OCI-LY3 (cell line): ENCODE results near the gene ELL2.

Experiments used
- H2AFZ ChIP-seq: fragments of 200-600, 300-600 bp; shearing (Covaris generic); 2 replicates; pipeline ENCODE4 v1.6.0; 2014; ENCODE audit warnings: antibody characterized with exemption, low read depth, low read length
- H3K27ac ChIP-seq: fragments of 200-600, 300-600 bp; sonication (generic); 2 replicates; pipeline ENCODE4 v1.5.1; 2014; ENCODE audit warnings: mild to moderate bottlenecking, low read length, moderate library complexity, mixed read lengths
- H3K27me3 ChIP-seq: fragments of 200-600, 300-600 bp; sonication (generic); 2 replicates; pipeline ENCODE4 v1.6.1; 2014; ENCODE audit warnings: low read depth, low read length, mixed read lengths
- H3K36me3 ChIP-seq: fragments of 200-600, 300-600 bp; sonication (generic); replicated peaks from 2 replicates; pipeline ENCODE3; 2014; ENCODE audit warnings: low read depth, low read length, mixed read lengths
- H3K4me1 ChIP-seq: fragments of 300-600, 200-600 bp; sonication (generic); 2 replicates; pipeline ENCODE4 v1.6.1; 2014; ENCODE audit warnings: low read length, mixed read lengths
- H3K4me2 ChIP-seq: fragments of 200-600, 300-600 bp; sonication (generic); 2 replicates; pipeline ENCODE4 v1.6.1; 2014; ENCODE audit warnings: low read length, mixed read lengths
- H3K4me3 ChIP-seq: fragments of 300-600, 200-600 bp; sonication (generic); 2 replicates; pipeline ENCODE4 v1.5.1; 2014; ENCODE audit warnings: antibody characterized with exemption, mild to moderate bottlenecking, low read length, moderate library complexity
- H3K79me2 ChIP-seq: fragments of 300-600, 200-600 bp; shearing (Covaris generic); 2 replicates; pipeline ENCODE4 v1.6.1; 2014; ENCODE audit warnings: mild to moderate bottlenecking, low read length, mixed read lengths
- H3K9ac ChIP-seq: fragments of 300-600, 200-600 bp; shearing (Covaris generic); 2 replicates; pipeline ENCODE4 v1.6.0; 2014; ENCODE audit warnings: mild to moderate bottlenecking, low read length, moderate library complexity
- H3K9me3 ChIP-seq: fragments of 200-600, 300-600 bp; shearing (Covaris generic); 2 replicates; pipeline ENCODE4 v1.6.1; 2014; ENCODE audit warnings: low read length, mixed read lengths; ENCODE audit not compliant: insufficient read depth
- H4K20me1 ChIP-seq: fragments of 200-600, 300-600 bp; sonication (generic); 2 replicates; pipeline ENCODE4 v1.6.1; 2016; ENCODE audit warnings: low read length, mixed read lengths; ENCODE audit not compliant: insufficient read depth
- EZH2phosphoT487 ChIP-seq: fragments of 200-600 bp; shearing (Covaris generic); IDR thresholded peaks from 2 replicates; pipeline ENCODE4 v1.6.1; 2018; ENCODE audit warnings: antibody characterized with exemption, mixed run types, low read depth
- TF ChIP-seq, protein P1 (sequence below): fragments of 200-600, 300-600 bp; sonication (generic); IDR thresholded peaks from 2 replicates; pipeline ENCODE4 v1.5.1; 2014; ENCODE audit warnings: antibody characterized with exemption, low read length, low read depth

Gene ELL2

DNA sequence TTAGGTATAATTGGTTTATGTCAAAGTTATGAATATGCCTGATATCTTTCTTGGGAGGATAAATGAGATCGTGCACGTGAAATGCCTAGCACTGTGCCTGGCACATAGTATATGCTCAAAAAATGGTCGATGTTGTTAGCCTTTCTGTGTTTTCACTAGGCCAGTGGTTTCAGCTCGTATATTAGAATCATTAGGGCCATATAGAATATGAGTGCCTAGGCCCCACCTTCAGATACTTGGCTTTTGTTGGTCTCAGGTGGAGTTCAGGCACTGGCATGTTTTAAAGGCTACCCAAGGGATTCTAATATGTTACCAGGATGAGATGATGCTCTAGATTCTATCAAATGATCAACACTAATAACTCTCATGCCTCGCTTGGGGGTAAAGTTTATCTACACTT lies 56.8 kb downstream of the ELL2 start:
- Histone ChIP-seq H4K20me1 (no peaks in the 10 kb centered on the region; the same call in 1 of the 2 replicates), H3K27me3 (no peaks in the 10 kb centered on the region), H3K36me3 (no peaks in the 10 kb centered on the region), H3K27ac (no peak overlapping the region), H3K4me3 (no peak overlapping the region), H3K9ac (no peak overlapping the region), H2AFZ (no peak overlapping the region), H3K79me2 (no peaks in the 10 kb centered on the region), H3K4me2 (no peak overlapping the region), H3K9me3 (no peaks in the 10 kb centered on the region), H3K4me1 (no peaks in the 10 kb centered on the region)
- no peak for TF ChIP-seq EZH2phosphoT487
- TF ChIP-seq, protein P1, sequence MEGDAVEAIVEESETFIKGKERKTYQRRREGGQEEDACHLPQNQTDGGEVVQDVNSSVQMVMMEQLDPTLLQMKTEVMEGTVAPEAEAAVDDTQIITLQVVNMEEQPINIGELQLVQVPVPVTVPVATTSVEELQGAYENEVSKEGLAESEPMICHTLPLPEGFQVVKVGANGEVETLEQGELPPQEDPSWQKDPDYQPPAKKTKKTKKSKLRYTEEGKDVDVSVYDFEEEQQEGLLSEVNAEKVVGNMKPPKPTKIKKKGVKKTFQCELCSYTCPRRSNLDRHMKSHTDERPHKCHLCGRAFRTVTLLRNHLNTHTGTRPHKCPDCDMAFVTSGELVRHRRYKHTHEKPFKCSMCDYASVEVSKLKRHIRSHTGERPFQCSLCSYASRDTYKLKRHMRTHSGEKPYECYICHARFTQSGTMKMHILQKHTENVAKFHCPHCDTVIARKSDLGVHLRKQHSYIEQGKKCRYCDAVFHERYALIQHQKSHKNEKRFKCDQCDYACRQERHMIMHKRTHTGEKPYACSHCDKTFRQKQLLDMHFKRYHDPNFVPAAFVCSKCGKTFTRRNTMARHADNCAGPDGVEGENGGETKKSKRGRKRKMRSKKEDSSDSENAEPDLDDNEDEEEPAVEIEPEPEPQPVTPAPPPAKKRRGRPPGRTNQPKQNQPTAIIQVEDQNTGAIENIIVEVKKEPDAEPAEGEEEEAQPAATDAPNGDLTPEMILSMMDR: no peak

DNA sequence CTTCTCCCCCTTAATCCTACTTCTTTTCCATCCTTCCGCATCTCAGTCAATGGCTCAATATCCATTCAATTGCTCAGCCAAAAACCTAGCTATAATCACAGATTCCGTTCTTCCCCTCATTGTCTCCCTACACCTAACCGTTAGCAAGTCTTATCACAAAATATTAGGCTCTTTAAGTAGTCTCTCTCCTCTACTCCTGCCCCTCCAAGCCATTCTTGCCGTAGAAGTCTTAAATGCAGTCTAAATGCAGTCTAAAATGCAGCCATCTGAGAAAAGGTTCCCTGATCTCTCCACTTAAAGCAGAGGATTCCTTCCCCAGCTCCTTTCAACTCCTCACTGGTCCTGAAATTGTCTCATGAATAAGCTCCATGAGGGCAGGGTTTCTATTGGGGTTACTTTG lies 57.8 kb downstream of the ELL2 start:
- Histone ChIP-seq H4K20me1 (no peaks in the 10 kb centered on the region; the same call in 1 of the 2 replicates), H3K27ac (no peak overlapping the region), H3K4me2 (no peak overlapping the region), H3K4me1 (no peaks in the 10 kb centered on the region), H2AFZ (no peak overlapping the region), H3K27me3 (no peaks in the 10 kb centered on the region), H3K79me2 (no peaks in the 10 kb centered on the region), H3K9ac (no peak overlapping the region), H3K4me3 (no peak overlapping the region), H3K9me3 (no peaks in the 10 kb centered on the region), H3K36me3 (no peaks in the 10 kb centered on the region)
- TF ChIP-seq, protein P1: no peak
- no peak for TF ChIP-seq EZH2phosphoT487

DNA sequence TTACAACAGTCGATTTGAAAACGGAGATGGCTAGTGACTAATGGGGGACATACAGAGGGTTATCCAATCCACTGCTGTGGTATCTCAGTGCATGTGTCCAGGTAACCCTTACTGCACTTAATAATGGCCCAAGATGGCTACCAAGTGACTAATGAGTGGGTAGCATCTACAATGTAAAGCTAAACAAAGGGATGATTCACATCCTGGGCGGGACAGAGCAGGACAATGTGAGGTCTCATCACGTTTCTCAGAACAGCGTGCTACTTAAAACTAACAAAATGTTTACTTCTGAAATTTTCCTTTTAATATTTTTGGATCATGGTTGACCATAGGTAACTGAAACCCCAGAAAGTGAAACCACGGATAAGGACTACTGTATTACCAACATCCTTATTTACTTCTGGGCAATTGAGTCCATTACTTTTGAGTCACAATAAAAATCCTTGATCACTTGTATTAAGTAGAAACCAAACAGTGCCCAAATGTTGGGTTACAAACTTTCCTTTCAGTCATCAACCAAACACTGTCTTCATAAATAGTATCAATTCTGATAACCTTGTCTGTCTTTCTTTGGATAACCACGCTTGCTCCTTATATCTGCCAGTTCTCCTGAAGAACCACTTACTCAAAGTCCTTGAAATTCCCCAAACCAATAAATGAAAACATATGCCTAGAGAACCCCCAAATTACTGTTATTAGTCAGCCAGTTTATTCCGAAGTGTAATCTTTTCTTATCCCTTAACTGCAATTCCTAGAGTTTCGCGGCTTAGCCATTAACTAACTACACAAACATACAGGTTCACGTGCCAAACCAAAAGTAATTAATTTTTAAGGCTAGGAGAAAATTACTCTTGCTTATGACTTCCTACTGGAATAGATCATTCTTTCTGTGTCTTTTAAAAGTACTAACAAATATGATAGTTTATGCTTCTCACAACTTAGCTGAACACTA lies 59.7 kb downstream of the ELL2 start:
- Histone ChIP-seq H3K27me3 (no peaks in the 10 kb centered on the region), H3K27ac (no peak overlapping the region), H3K36me3 (peaks cover 2% of the 10 kb centered on the region), H4K20me1 (no peaks in the 10 kb centered on the region; the same call in 1 of the 2 replicates), H2AFZ (no peak overlapping the region), H3K9me3 (no peaks in the 10 kb centered on the region), H3K4me2 (no peak overlapping the region), H3K79me2 (no peaks in the 10 kb centered on the region), H3K4me1 (no peaks in the 10 kb centered on the region), H3K4me3 (no peak overlapping the region), H3K9ac (no peak overlapping the region)
- TF ChIP-seq, protein P1: no peak
- TF ChIP-seq EZH2phosphoT487: no peak

- no peak overlapping the region for H2AFZ ChIP-seq
- H3K4me2 ChIP-seq: no peak overlapping the region
- peaks cover 2% of the 10 kb centered on the region for H3K36me3 ChIP-seq
- H3K79me2 ChIP-seq: no peaks in the 10 kb centered on the region
- no peaks in the 10 kb centered on the region for H3K9me3 ChIP-seq
- H3K27me3 ChIP-seq: no peaks in the 10 kb centered on the region
- H3K27ac ChIP-seq: no peak overlapping the region
- H3K4me3 ChIP-seq: no peak overlapping the region
- H4K20me1 ChIP-seq: no peaks in the 10 kb centered on the region; the same call in 1 of the 2 replicates
- H3K9ac ChIP-seq: no peak overlapping the region
- no peaks in the 10 kb centered on the region for H3K4me1 ChIP-seq
- TF ChIP-seq, protein P1: no peak
- TF ChIP-seq EZH2phosphoT487: no peak
These were observed 61.2 kb downstream of the ELL2 start for GRCh38 chr5:95900383-95900958.
